Measurements from ENCODE around the gene DPP6.

- TF ChIP-seq CTCF (IDR thresholded peaks at IDR 0.05; ENCODE audit: poor library complexity) (no peak), EZH2 (IDR thresholded peaks at IDR 0.05; ENCODE audit: borderline replicate concordance) (no peak), EZH2phosphoT487 (IDR thresholded peaks at IDR 0.05; ENCODE audit: low read depth, severe bottlenecking, unreplicated experiment) (no peak)
These were observed 375.3 kb downstream of the DPP6 start for GRCh38 chr7:154427533-154427932.
